ENCODE data around the gene PIK3CD. TPM values are rescaled to one million over a fixed set of nuclear protein-coding genes. Genes with fewer than 3 reads are reported as not detected.

Gene PIK3CD
- total and polyA plus RNA-seq, 10 of the 15 experiments (the other 5 are each of a cell fraction or from before 2014, with no cell fraction given), result 7.0 to 101 (median 51.1) TPM

DNA sequence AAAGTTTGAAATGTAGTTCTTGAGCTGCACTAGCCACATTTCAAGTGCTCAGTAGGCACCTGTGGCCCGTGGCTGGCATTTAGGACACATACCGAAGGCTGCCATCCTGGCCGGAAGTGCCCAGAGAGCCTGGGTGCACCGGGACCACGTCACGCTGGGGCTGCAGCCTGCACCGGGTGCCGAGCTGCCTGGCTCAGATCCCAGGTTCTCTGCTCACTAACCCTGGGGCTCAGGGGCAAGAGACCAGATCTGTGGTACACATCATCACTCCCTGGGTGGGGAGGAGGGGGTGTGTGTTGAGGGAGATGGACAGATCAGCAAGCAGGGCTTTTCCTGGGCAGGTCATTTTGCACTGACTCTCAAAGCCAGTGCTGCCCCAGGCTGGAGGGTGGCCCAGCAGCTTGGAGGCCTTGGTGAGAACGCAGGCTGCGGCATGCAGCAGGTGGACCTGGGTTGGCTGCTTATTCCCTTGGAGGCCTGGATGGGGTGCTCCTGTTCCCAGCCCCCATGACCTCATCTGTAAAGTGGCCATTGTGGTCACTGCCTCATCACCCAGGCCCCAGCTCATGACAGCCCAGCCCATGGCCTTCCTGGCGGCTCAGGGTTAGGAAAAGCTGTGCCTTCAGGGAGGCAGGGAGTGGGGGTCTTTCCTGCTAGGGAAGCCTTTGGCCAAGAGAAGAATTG lies 39.2 kb upstream of the PIK3CD start (continued):
- TF ChIP-seq EGR1 (IDR thresholded peaks at IDR 0.05; ENCODE audit: borderline replicate concordance in 1 of 2, low read depth in 2 of 2, low read length in 2 of 2) (no peak), SMAD1 (IDR thresholded peaks at IDR 0.05; ENCODE audit: low read depth, partially characterized antibody) (no peak), RCOR1 (conservative IDR thresholded peaks at IDR 0.05; ENCODE audit: low read depth, low read length) (no peak), CEBPB (IDR thresholded peaks at IDR 0.05; ENCODE audit: borderline replicate concordance in 1 of 2, low read depth in 2 of 2, low read length in 2 of 2) (no peak), CBX5 (IDR thresholded peaks at IDR 0.05; ENCODE audit: low read depth) (no peak), TCF12 (IDR thresholded peaks at IDR 0.05; ENCODE audit: low read depth, low read length) (no peak)
- TF ChIP-seq, protein P1, sequence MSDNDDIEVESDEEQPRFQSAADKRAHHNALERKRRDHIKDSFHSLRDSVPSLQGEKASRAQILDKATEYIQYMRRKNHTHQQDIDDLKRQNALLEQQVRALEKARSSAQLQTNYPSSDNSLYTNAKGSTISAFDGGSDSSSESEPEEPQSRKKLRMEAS (IDR thresholded peaks at IDR 0.05; ENCODE audit: low read depth, low read length), result no peak

DNA sequence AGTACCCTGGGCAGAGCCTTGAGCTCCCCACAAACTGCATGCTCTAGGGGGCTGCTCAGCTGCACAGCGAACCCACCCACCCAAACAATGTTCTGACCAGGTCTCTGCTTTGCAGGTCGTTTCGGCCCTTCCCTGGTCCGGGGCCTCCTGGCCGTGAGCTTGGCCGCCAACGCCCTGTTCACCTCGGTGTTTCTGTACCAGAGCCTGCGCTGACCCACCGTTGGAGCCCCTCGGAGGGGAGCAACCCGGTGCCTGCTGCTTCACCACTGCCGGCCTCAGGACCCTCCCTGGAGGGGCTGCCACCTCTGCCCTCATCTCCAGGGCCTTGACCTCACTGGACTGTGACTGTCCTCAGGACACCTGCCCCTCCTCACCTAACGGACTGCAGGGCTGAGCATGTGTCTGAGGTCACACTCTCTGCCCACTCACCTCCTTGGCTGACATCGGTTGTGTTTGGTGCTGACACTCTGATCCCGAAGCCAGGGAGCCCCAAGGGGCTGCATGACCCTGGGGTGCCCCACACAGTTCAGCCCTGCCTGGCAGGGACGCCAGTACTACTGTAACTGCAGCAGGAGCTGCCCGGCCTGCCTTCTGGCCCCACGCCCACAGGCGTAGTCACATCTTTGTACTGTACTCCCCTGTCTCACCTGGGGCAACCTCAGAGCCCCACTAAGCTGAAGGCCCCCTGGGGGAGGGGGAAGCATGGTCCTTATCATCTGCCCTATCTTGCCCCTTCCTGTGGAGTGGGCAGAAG lies 38.5 kb upstream of the PIK3CD start:
- Histone ChIP-seq H3K4me2 (ENCODE audit: control insufficient read depth, insufficient read depth) (no peak overlapping the region), H3K9me3 (replicated peaks; ENCODE audit: control insufficient read depth, insufficient read depth, low read length) (no peaks in the 10 kb centered on the region), H2AFZ (ENCODE audit: control insufficient read depth, low read depth, low read length) (no peak overlapping the region), H3K4me1 (ENCODE audit: control insufficient read depth, insufficient read depth, low read length) (no peaks in the 10 kb centered on the region), H4K20me1 (ENCODE audit: control insufficient read depth, insufficient read depth) (no peaks in the 10 kb centered on the region), H3K4me3 (no peak overlapping the region), H3K27me3 (replicated peaks in 1 of 2; ENCODE audit: control insufficient read depth in 2 of 2, insufficient read depth in 2 of 2, low read length in 1 of 2) (no peaks in the 10 kb centered on the region), H3K9ac (ENCODE audit: control insufficient read depth, insufficient read depth, low read length) (no peak overlapping the region), H3K27ac (ENCODE audit: control insufficient read depth, insufficient read depth) (no peak overlapping the region), H3K79me2 (ENCODE audit: control insufficient read depth, insufficient read depth, low read length) (no peaks in the 10 kb centered on the region), H3K36me3 (ENCODE audit: control insufficient read depth in 2 of 2, insufficient read depth in 2 of 2, low read length in 1 of 2) (peaks cover 3 to 13% of the 10 kb centered on the region in 2 experiments; a peak in 3 of 4 replicates)
- no peak for ATAC-seq
- intact Hi-C loops (cut with micrococcal nuclease; ENCODE audit: unreplicated experiment), result no loop called here
- POLR2A ChIA-PET, result no interaction called here
- RAD21 ChIA-PET (ENCODE audit: unreplicated experiment), result interaction anchor here (5.1 kb wide), 1 partner anchor 15 kb away, joined by 51 read pairs; no protein-coding TSS in a partner anchor
- DNase-seq (ENCODE audit: low read depth, low spot score), result no peak
- CTCF ChIA-PET, result no interaction called here
- SMC1A ChIA-PET (ENCODE audit: uncharacterized antibody, unreplicated experiment), result no interaction called here
- no peak for FAIRE-seq
- BruUV-seq (replicated peaks), result no TSS peak
- in situ Hi-C loops (cut with MboI), result no loop called here
- WGBS (ENCODE audit: insufficient coverage, insufficient replicate concordance, low lambda C conversion rate, missing lambda C conversion rate), result 83% methylated on average over 20 of the region's 20 CpGs
- TF ChIP-seq ZNF217 (IDR thresholded peaks at IDR 0.05) (no peak), MXI1 (IDR thresholded peaks at IDR 0.05; ENCODE audit: low read depth, low read length) (no peak), KAT2A (conservative IDR thresholded peaks at IDR 0.05; ENCODE audit: control insufficient read depth, low read depth, low read length) (no peak), RB1 (IDR thresholded peaks at IDR 0.05; ENCODE audit: borderline replicate concordance) (no peak), NFYB (IDR thresholded peaks at IDR 0.05; ENCODE audit: insufficient read depth, low read depth, low read length) (no peak)
- TF ChIP-seq, protein P2, sequence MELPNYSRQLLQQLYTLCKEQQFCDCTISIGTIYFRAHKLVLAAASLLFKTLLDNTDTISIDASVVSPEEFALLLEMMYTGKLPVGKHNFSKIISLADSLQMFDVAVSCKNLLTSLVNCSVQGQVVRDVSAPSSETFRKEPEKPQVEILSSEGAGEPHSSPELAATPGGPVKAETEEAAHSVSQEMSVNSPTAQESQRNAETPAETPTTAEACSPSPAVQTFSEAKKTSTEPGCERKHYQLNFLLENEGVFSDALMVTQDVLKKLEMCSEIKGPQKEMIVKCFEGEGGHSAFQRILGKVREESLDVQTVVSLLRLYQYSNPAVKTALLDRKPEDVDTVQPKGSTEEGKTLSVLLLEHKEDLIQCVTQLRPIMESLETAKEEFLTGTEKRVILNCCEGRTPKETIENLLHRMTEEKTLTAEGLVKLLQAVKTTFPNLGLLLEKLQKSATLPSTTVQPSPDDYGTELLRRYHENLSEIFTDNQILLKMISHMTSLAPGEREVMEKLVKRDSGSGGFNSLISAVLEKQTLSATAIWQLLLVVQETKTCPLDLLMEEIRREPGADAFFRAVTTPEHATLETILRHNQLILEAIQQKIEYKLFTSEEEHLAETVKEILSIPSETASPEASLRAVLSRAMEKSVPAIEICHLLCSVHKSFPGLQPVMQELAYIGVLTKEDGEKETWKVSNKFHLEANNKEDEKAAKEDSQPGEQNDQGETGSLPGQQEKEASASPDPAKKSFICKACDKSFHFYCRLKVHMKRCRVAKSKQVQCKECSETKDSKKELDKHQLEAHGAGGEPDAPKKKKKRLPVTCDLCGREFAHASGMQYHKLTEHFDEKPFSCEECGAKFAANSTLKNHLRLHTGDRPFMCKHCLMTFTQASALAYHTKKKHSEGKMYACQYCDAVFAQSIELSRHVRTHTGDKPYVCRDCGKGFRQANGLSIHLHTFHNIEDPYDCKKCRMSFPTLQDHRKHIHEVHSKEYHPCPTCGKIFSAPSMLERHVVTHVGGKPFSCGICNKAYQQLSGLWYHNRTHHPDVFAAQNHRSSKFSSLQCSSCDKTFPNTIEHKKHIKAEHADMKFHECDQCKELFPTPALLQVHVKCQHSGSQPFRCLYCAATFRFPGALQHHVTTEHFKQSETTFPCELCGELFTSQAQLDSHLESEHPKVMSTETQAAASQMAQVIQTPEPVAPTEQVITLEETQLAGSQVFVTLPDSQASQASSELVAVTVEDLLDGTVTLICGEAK (IDR thresholded peaks at IDR 0.05; ENCODE audit: borderline replicate concordance), result no peak
- TF ChIP-seq, protein P3, sequence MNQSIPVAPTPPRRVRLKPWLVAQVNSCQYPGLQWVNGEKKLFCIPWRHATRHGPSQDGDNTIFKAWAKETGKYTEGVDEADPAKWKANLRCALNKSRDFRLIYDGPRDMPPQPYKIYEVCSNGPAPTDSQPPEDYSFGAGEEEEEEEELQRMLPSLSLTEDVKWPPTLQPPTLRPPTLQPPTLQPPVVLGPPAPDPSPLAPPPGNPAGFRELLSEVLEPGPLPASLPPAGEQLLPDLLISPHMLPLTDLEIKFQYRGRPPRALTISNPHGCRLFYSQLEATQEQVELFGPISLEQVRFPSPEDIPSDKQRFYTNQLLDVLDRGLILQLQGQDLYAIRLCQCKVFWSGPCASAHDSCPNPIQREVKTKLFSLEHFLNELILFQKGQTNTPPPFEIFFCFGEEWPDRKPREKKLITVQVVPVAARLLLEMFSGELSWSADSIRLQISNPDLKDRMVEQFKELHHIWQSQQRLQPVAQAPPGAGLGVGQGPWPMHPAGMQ (IDR thresholded peaks at IDR 0.05; ENCODE audit: borderline replicate concordance), result no peak
